Stimulated activated CD8-positive, alpha-beta memory T cell treated with anti-CD3 and anti-CD28 coated beads, Interleukin-7, amount 100 ng/mL, for 1 hour (primary cell): ENCODE results near the gene COL23A1.
"Not testable (repeated sequence)": the region's sequence is repeated elsewhere in the genome, so short reads cannot be mapped to it uniquely, and the experiment has no call there.

Source experiments
- DNase-seq, 2 donors: peaks; one replicate each; pipeline ENCODE4 v3.0.0-alpha.2; 2020; ENCODE audit warnings: low read depth in 2 of 2

COL23A1 gene

GRCh38 chr5:178261666-178262600 lies 328.3 kb downstream of the COL23A1 start:
- DNase-seq, result no peak

- no peak for DNase-seq
Observed at GRCh38 chr5:178259623-178260536, 330.3 kb downstream of the COL23A1 start.

- no peak for DNase-seq
Observed at GRCh38 chr5:178257650-178258049, 332.5 kb downstream of the COL23A1 start.

- DNase-seq, result no peak
Observed at GRCh38 chr5:178256746-178257145, 333.4 kb downstream of the COL23A1 start.

- not testable (repeated sequence) for DNase-seq
Observed at GRCh38 chr5:178253632-178254031, 336.6 kb downstream of the COL23A1 start.

GRCh38 chr5:178252258-178252657 lies 337.9 kb downstream of the COL23A1 start:
- DNase-seq, result no peak

GRCh38 chr5:178250263-178250662 lies 339.9 kb downstream of the COL23A1 start:
- no peak for DNase-seq

GRCh38 chr5:178249191-178249989 lies 340.8 kb downstream of the COL23A1 start:
- DNase-seq, result no peak

- no peak for DNase-seq
Observed at GRCh38 chr5:178248750-178249149, 341.4 kb downstream of the COL23A1 start.

- DNase-seq, result no peak
Observed at GRCh38 chr5:178247481-178248456, 342.4 kb downstream of the COL23A1 start.

- no peak for DNase-seq
Observed at GRCh38 chr5:178246624-178247279, 343.4 kb downstream of the COL23A1 start.

- DNase-seq, result no peak
Observed at GRCh38 chr5:178245389-178245788, 344.8 kb downstream of the COL23A1 start.

- no peak for DNase-seq
Observed at GRCh38 chr5:178244576-178244975, 345.6 kb downstream of the COL23A1 start.

GRCh38 chr5:178242416-178242815 lies 347.8 kb downstream of the COL23A1 start:
- no peak for DNase-seq

- no peak for DNase-seq
Observed at GRCh38 chr5:178241688-178242231, 348.4 kb downstream of the COL23A1 start.

GRCh38 chr5:178241231-178241663 lies 348.9 kb downstream of the COL23A1 start:
- DNase-seq, result no peak

GRCh38 chr5:178240766-178241165 lies 349.4 kb downstream of the COL23A1 start:
- no peak for DNase-seq

- no peak for DNase-seq
Observed at GRCh38 chr5:178240341-178240741, 349.9 kb downstream of the COL23A1 start.

GRCh38 chr5:178239626-178240301 lies 350.4 kb downstream of the COL23A1 start:
- not testable (repeated sequence) for DNase-seq
